Osteoblast (primary cell): Measurements from ENCODE around the gene RPLP2. TPM values are rescaled to one million over a fixed set of nuclear protein-coding genes. Genes with fewer than 3 reads are reported as not detected.
A peak's percentile ranks its signal among the peaks of the same experiment; 100 is the strongest.

ENCODE experiments used
- DNase-seq: peaks from one replicate; pipeline ENCODE4 v3.0.0; 2011; ENCODE audit warnings: low spot score, mixed read lengths; ENCODE audit not compliant: insufficient read length; ENCODE audit errors: missing footprints
- H2AFZ ChIP-seq: 2 replicates; pipeline ENCODE4 v1.6.0; 2011; ENCODE audit warnings: mild to moderate bottlenecking, low read length
- H3K27ac ChIP-seq: 2 replicates; pipeline ENCODE4 v1.5.1; 2011; ENCODE audit warnings: mild to moderate bottlenecking, low read depth, low read length, moderate library complexity
- H3K27me3 ChIP-seq: 2 replicates; pipeline ENCODE4 v1.6.0; 2012; ENCODE audit warnings: mild to moderate bottlenecking, control low read depth, inconsistent platforms, low read length, moderate library complexity; ENCODE audit not compliant: insufficient read depth
- H3K36me3 ChIP-seq: 2 replicates; pipeline ENCODE4 v1.5.1; 2011; ENCODE audit warnings: mild to moderate bottlenecking, low read length, control low read depth, moderate library complexity; ENCODE audit not compliant: insufficient read depth
- H3K4me1 ChIP-seq: 2 replicates; pipeline ENCODE4 v1.5.1; 2011; ENCODE audit warnings: mild to moderate bottlenecking, low read length, control low read depth, moderate library complexity; ENCODE audit not compliant: insufficient read depth
- H3K4me2 ChIP-seq: 2 replicates; pipeline ENCODE4 v1.6.0; 2011; ENCODE audit warnings: mild to moderate bottlenecking, low read length; ENCODE audit not compliant: insufficient read depth
- H3K4me3 ChIP-seq: fragments of 200-600 bp; sonication (generic); 3 replicates; pipeline ENCODE4 v1.5.1; 2012; ENCODE audit warnings: mild to moderate bottlenecking, low read length, inconsistent platforms; ENCODE audit not compliant: insufficient read depth
- H3K79me2 ChIP-seq: 2 replicates; pipeline ENCODE4 v1.6.0; 2012; ENCODE audit warnings: mild to moderate bottlenecking, low read length, control low read depth, inconsistent platforms; ENCODE audit not compliant: insufficient read depth
- H3K9me3 ChIP-seq: 2 replicates; pipeline ENCODE4 v1.5.1; 2011; ENCODE audit warnings: low read depth, low read length, control low read depth
- H4K20me1 ChIP-seq: 2 replicates; pipeline ENCODE4 v1.6.0; 2012; ENCODE audit warnings: mild to moderate bottlenecking, low read length, control low read depth; ENCODE audit not compliant: insufficient read depth
- CTCF ChIP-seq: IDR thresholded peaks from 2 replicates; pipeline ENCODE4 v1.5.1; 2011; ENCODE audit warnings: mild to moderate bottlenecking, low read depth, low read length, moderate library complexity; ENCODE audit errors: extremely low read depth
- total RNA-seq: library from RNA; depleted of rRNA; stranded (reverse); fragments of >200 nt; gene quantifications from 2 replicates; pipeline ENCODE4 v1.2.3, GENCODE V29; 2012

Gene RPLP2
- total RNA-seq, result 227 and 386 TPM in 2 replicates

- peaks cover 37% of the 10 kb centered on the region for H3K79me2 ChIP-seq
- H3K4me3 ChIP-seq, result peak within 1 kb of the TSS; percentile 82
- no peak for TF ChIP-seq CTCF
- no peaks in the 10 kb centered on the region for H3K9me3 ChIP-seq
- peaks cover 30% of the 10 kb centered on the region for H3K36me3 ChIP-seq
- peak; percentile 100 for DNase-seq
- peaks cover 28% of the 10 kb centered on the region for H3K4me1 ChIP-seq
- H3K27me3 ChIP-seq, result no peaks in the 10 kb centered on the region
- peak within 1 kb of the TSS; percentile 97 for H2AFZ ChIP-seq
- peak within 1 kb of the TSS; percentile 98 for H3K4me2 ChIP-seq
- peak within 1 kb of the TSS; percentile 99 for H3K27ac ChIP-seq
- peaks cover 30% of the 10 kb centered on the region for H4K20me1 ChIP-seq
Observed at GRCh38 chr11:809287-810039, at the start of gene RPLP2. Gene RPLP2, plus strand, starts transcription at chr11:809967. Its CDS starts 268 bp downstream, at chr11:810235.

GRCh38 chr11:760236-760635 lies 49.5 kb upstream of the RPLP2 start:
- Histone ChIP-seq H3K27ac (no peak overlapping the region), H3K79me2 (peaks cover 39% of the 10 kb centered on the region), H4K20me1 (peaks cover 40% of the 10 kb centered on the region), H3K9me3 (no peaks in the 10 kb centered on the region), H3K4me3 (no peak overlapping the region), H3K36me3 (peaks cover 78% of the 10 kb centered on the region), H3K4me2 (no peak overlapping the region), H3K27me3 (no peaks in the 10 kb centered on the region), H3K4me1 (peaks cover 9% of the 10 kb centered on the region), H2AFZ (no peak overlapping the region)
- TF ChIP-seq CTCF, result no peak
- DNase-seq, result peak; percentile 25

GRCh38 chr11:761526-762108 lies 48.1 kb upstream of the RPLP2 start:
- H3K4me1 ChIP-seq, result peaks cover 16% of the 10 kb centered on the region
- no peak overlapping the region for H3K4me2 ChIP-seq
- peaks cover 76% of the 10 kb centered on the region for H3K36me3 ChIP-seq
- no peaks in the 10 kb centered on the region for H3K9me3 ChIP-seq
- no peak for TF ChIP-seq CTCF
- peaks cover 47% of the 10 kb centered on the region for H4K20me1 ChIP-seq
- H3K4me3 ChIP-seq, result no peak overlapping the region
- no peak overlapping the region for H2AFZ ChIP-seq
- peaks cover 26% of the 10 kb centered on the region for H3K79me2 ChIP-seq
- peak; percentile 3 for DNase-seq
- peak overlapping the region; percentile 79 for H3K27ac ChIP-seq
- H3K27me3 ChIP-seq, result no peaks in the 10 kb centered on the region

- peak overlapping the region; percentile 79 for H3K27ac ChIP-seq
Observed at GRCh38 chr11:762421-763072, 47.2 kb upstream of the RPLP2 start.

More at GRCh38 chr11:762421-763072, 47.2 kb upstream of the RPLP2 start:
- peak; percentile 41 for TF ChIP-seq CTCF
- Histone ChIP-seq H2AFZ (no peak overlapping the region), H3K4me3 (no peak overlapping the region), H3K4me2 (no peak overlapping the region), H3K27me3 (no peaks in the 10 kb centered on the region), H3K4me1 (peaks cover 20% of the 10 kb centered on the region), H4K20me1 (peaks cover 48% of the 10 kb centered on the region), H3K36me3 (peaks cover 75% of the 10 kb centered on the region), H3K79me2 (peaks cover 21% of the 10 kb centered on the region), H3K9me3 (no peaks in the 10 kb centered on the region)
- DNase-seq, result peak; percentile 99
